ENCODE data around the gene EPB41L5. TPM values are rescaled to one million over a fixed set of nuclear protein-coding genes. Genes with fewer than 3 reads are reported as not detected.
"Not testable (repeated sequence)": the region's sequence is repeated elsewhere in the genome, so short reads cannot be mapped to it uniquely, and the experiment has no call there.

The EPB41L5 gene
- total RNA-seq, 1 donor from 2014 or later = 75.3 TPM

DNA sequence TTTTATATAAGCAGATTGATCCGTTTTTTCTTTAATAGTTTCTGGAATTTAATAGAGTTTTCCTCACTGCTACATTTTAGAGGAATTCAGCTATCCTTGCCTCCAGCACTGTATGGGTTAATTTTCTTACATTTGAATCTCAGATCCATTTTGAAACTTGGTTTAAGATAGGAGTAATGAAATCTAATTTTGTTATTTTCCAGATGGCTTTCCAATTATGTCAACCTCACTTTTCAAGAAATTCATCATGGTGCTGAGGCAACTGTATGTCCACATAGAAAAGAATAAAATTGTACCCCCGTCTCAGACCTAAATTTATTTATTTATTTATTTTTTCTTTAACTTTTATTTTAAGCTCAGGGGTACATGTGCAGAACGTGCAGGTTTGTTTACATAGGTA, 105.1 kb downstream of the EPB41L5 start:
- Mint-ChIP-seq H3K4me3 (ENCODE audit: low read depth) (no peak overlapping the region), H3K4me1 (ENCODE audit: low read depth) (peaks cover 3% of the 10 kb centered on the region), H3K9me3 (ENCODE audit: low read depth) (peaks cover 11% of the 10 kb centered on the region), H3K36me3 (ENCODE audit: insufficient read depth) (peaks cover 45% of the 10 kb centered on the region), H3K27ac (no peak overlapping the region), H3K27me3 (no peaks in the 10 kb centered on the region)
- TF ChIP-seq, protein P1, sequence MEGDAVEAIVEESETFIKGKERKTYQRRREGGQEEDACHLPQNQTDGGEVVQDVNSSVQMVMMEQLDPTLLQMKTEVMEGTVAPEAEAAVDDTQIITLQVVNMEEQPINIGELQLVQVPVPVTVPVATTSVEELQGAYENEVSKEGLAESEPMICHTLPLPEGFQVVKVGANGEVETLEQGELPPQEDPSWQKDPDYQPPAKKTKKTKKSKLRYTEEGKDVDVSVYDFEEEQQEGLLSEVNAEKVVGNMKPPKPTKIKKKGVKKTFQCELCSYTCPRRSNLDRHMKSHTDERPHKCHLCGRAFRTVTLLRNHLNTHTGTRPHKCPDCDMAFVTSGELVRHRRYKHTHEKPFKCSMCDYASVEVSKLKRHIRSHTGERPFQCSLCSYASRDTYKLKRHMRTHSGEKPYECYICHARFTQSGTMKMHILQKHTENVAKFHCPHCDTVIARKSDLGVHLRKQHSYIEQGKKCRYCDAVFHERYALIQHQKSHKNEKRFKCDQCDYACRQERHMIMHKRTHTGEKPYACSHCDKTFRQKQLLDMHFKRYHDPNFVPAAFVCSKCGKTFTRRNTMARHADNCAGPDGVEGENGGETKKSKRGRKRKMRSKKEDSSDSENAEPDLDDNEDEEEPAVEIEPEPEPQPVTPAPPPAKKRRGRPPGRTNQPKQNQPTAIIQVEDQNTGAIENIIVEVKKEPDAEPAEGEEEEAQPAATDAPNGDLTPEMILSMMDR (IDR thresholded peaks at IDR 0.05; ENCODE audit: unreplicated experiment) = no peak
- DNase-seq (ENCODE audit: low spot score, unreplicated experiment) = no peak

DNA sequence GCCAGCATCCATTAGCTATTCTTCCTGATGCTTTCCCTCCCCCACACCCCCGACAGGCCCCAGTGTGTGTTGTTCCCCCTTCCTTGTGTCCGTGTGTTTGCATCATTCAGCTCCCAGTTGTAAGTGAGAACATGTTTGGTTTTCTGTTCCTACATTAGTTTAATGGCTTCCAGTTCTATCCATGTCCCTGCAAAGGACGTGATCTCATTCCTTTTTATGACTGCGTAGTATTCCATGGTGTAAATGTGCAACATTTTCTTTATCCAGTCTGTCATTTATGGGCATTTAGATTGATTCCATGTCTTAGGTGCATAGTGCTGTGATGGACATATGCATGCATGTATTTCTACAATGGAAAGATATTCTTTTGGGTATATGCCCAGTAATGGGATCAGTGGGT, 105.6 kb downstream of the EPB41L5 start:
- Mint-ChIP-seq H3K36me3 (ENCODE audit: insufficient read depth) (peaks cover 45% of the 10 kb centered on the region), H3K4me1 (ENCODE audit: low read depth) (peaks cover 3% of the 10 kb centered on the region), H3K27me3 (no peaks in the 10 kb centered on the region), H3K9me3 (ENCODE audit: low read depth) (peaks cover 11% of the 10 kb centered on the region), H3K27ac (no peak overlapping the region), H3K4me3 (ENCODE audit: low read depth) (no peak overlapping the region)
- no peak for DNase-seq (ENCODE audit: low spot score, unreplicated experiment)
- TF ChIP-seq, protein P1 (IDR thresholded peaks at IDR 0.05; ENCODE audit: unreplicated experiment) = no peak

DNA sequence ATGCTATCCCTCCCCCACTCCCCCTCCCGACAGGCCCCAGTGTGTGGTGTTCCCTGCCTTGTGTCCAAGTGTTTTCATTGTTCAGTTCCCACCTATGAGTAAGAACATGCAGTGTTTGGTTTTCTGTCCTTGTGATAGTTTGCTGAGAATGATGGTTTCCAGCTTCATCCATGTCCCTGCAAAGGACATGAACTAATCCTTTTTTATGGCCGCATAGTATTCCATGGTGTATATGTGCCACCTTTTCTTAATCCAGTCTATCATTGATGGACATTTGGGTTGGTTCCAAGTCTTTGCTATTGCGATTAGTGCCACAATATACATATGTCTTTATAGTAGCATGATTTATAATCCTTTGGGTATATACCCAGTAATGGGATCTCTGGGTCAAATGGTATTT, 108.5 kb downstream of the EPB41L5 start:
- peaks cover 49% of the 10 kb centered on the region for H3K36me3 Mint-ChIP-seq (ENCODE audit: insufficient read depth)
- not testable (repeated sequence) for H3K27me3 Mint-ChIP-seq; H3K4me3 Mint-ChIP-seq (ENCODE audit: low read depth)

DNA sequence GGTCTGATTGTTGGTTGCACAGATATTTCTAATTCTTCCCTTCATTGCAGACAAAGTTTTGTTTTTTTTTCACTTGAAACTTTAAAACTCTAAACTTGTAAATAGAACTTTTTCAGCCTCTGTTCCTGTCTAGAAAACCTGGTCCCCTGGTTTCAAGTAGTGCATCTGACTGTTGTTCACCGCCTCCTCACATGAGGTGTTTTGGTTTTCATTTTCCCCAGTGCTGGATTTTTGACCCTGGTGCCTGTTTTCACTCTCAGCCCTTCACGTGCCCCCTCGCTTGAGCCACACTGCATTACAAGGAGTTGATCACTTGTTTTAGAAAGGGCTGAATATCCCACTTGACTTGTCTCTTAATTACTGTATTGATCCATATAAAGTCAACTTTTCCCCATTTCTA, 110.2 kb downstream of the EPB41L5 start:
- TF ChIP-seq, protein P1 (IDR thresholded peaks at IDR 0.05; ENCODE audit: unreplicated experiment) = no peak
- Mint-ChIP-seq H3K4me1 (ENCODE audit: low read depth) (no peaks in the 10 kb centered on the region), H3K9me3 (ENCODE audit: low read depth) (peaks cover 11% of the 10 kb centered on the region), H3K36me3 (ENCODE audit: insufficient read depth) (peaks cover 39% of the 10 kb centered on the region), H3K27me3 (no peaks in the 10 kb centered on the region), H3K27ac (peak overlapping the region; percentile 85), H3K4me3 (ENCODE audit: low read depth) (no peak overlapping the region)
- DNase-seq (ENCODE audit: low spot score, unreplicated experiment) = no peak

More for the DNA sequence above, 108.5 kb downstream of the EPB41L5 start:
- not testable (repeated sequence) for H3K27ac Mint-ChIP-seq; H3K4me1 Mint-ChIP-seq (ENCODE audit: low read depth); DNase-seq (ENCODE audit: low spot score, unreplicated experiment)
- peaks cover 11% of the 10 kb centered on the region for H3K9me3 Mint-ChIP-seq (ENCODE audit: low read depth)

DNA sequence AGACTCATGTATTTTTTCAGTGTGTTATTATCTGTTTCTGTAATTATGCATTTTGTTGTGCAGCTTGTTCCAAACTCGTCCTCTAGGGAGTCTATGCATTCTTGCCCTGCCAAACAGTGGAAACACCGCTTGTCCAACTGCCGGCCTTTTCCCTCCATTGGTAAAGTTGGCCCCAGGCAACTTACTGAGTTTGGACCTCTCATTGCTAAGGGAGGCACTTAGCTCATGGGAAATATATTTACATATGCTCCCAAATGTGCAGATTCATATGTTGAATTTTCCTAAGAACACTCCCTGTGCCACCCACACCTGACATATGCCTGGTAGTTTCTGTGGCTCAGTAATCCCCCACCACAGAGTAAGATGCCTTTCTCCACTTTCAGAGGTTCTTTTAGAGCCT, 112.3 kb downstream of the EPB41L5 start:
- TF ChIP-seq, protein P1 (IDR thresholded peaks at IDR 0.05; ENCODE audit: unreplicated experiment) = no peak
- H3K36me3 Mint-ChIP-seq (ENCODE audit: insufficient read depth) = peaks cover 29% of the 10 kb centered on the region
- H3K9me3 Mint-ChIP-seq (ENCODE audit: low read depth) = no peaks in the 10 kb centered on the region
- no peaks in the 10 kb centered on the region for H3K4me1 Mint-ChIP-seq (ENCODE audit: low read depth)
- no peak overlapping the region for H3K4me3 Mint-ChIP-seq (ENCODE audit: low read depth)
- no peaks in the 10 kb centered on the region for H3K27me3 Mint-ChIP-seq
- no peak overlapping the region for H3K27ac Mint-ChIP-seq
- DNase-seq (ENCODE audit: low spot score, unreplicated experiment) = no peak

DNA sequence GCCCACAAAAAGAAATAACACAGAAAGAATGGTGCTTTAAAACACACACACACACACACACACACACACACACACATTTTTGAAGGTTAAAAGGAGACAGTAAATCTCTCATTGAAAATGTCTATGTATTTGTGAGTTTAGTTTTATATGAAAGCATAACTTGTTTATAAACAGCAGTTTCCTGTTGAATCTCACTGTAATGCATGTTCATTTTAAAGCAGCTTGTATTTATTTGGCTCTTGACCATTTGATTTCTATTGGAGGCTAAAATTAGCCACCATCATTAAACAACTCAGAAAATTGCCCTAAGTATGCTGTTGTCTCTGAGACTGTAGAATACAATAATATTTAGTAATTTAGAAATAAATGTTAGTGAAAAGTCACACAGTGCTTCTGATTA, 115.3 kb downstream of the EPB41L5 start:
- no peak overlapping the region for H3K4me3 Mint-ChIP-seq (ENCODE audit: low read depth)
- peaks cover 11% of the 10 kb centered on the region for H3K4me1 Mint-ChIP-seq (ENCODE audit: low read depth)
- H3K27ac Mint-ChIP-seq = no peak overlapping the region
- H3K9me3 Mint-ChIP-seq (ENCODE audit: low read depth) = no peaks in the 10 kb centered on the region
- H3K27me3 Mint-ChIP-seq = no peaks in the 10 kb centered on the region
- peaks cover 25% of the 10 kb centered on the region for H3K36me3 Mint-ChIP-seq (ENCODE audit: insufficient read depth)
- TF ChIP-seq, protein P1 (IDR thresholded peaks at IDR 0.05; ENCODE audit: unreplicated experiment) = no peak
- no peak for DNase-seq (ENCODE audit: low spot score, unreplicated experiment)

Measured in progenitor cell of endocrine pancreas (in vitro differentiated cells).